Calu3 (cell line): ENCODE results near the gene NUP88. TPM values are rescaled to one million over a fixed set of nuclear protein-coding genes. Genes with fewer than 3 reads are reported as not detected.
"Not testable (repeated sequence)": the region's sequence is repeated elsewhere in the genome, so short reads cannot be mapped to it uniquely, and the experiment has no call there.

ENCODE experiments used
- BruUV-seq: library from RNA; stranded (reverse); fragments of 400-500 nt; replicated peaks from 2 replicates; lab custom pipeline; 2021; lab: Mats Ljungman, UMichigan
- CTCF ChIA-PET: fragments of 300-600 bp; sonication (Branson Sonifier 250); formaldehyde crosslinking; loops from one replicate; lab custom pipeline; 2022; ENCODE audit warnings: antibody characterized with exemption; lab: Charles Lee
- DNase-seq: peaks from one replicate; pipeline ENCODE4 v3.0.0; 2022
- H3K27ac Mint-ChIP-seq: one replicate; pipeline ENCODE4 v1.8.0; 2022; ENCODE audit warnings: mixed read lengths; ENCODE audit not compliant: unreplicated experiment
- H3K27me3 Mint-ChIP-seq: one replicate; pipeline ENCODE4 v1.8.0; 2022; ENCODE audit warnings: mixed read lengths; ENCODE audit not compliant: unreplicated experiment
- H3K36me3 Mint-ChIP-seq: one replicate; pipeline ENCODE4 v1.8.0; 2022; ENCODE audit warnings: mild to moderate bottlenecking, moderate library complexity, mixed read lengths; ENCODE audit not compliant: insufficient read depth, unreplicated experiment
- H3K4me1 Mint-ChIP-seq: one replicate; pipeline ENCODE4 v1.8.0; 2022; ENCODE audit warnings: mild to moderate bottlenecking, low read depth, mixed read lengths; ENCODE audit not compliant: unreplicated experiment
- H3K4me3 Mint-ChIP-seq: one replicate; pipeline ENCODE4 v1.8.0; 2022; ENCODE audit warnings: mild to moderate bottlenecking, low read depth, moderate library complexity, mixed read lengths; ENCODE audit not compliant: unreplicated experiment
- H3K9me3 Mint-ChIP-seq: one replicate; pipeline ENCODE4 v1.8.0; 2022; ENCODE audit warnings: low read depth, mixed read lengths; ENCODE audit not compliant: unreplicated experiment
- CTCF ChIP-seq: fragments of 200-600 bp; IDR thresholded peaks from one replicate; pipeline ENCODE4 v1.8.0; 2022; ENCODE audit warnings: antibody characterized with exemption; ENCODE audit not compliant: unreplicated experiment
- intact Hi-C: fragments of 100-400 bp; cut with micrococcal nuclease; formaldehyde crosslinking; loops from one replicate; pipeline ENCODE4 v1.10.0; 2022; ENCODE audit not compliant: unreplicated experiment
- total RNA-seq: library from RNA; stranded (reverse); gene quantifications from 2 replicates; pipeline ENCODE4 v1.2.3, GENCODE V29; 2022

NUP88 gene
- total RNA-seq, 1 experiment from 2014 or later = 67.2 TPM

GRCh38 chr17:5434984-5435383, 15.5 kb upstream of the NUP88 start:
- CTCF ChIA-PET = no interaction called here
- BruUV-seq = no TSS peak
- no peaks in the 10 kb centered on the region for H3K4me1 Mint-ChIP-seq
- no peak overlapping the region for H3K27ac Mint-ChIP-seq
- intact Hi-C loops = no loop called here
- H3K4me3 Mint-ChIP-seq = no peak overlapping the region
- TF ChIP-seq CTCF = no peak
- H3K27me3 Mint-ChIP-seq = no peaks in the 10 kb centered on the region
- no peak for DNase-seq
- H3K9me3 Mint-ChIP-seq = no peaks in the 10 kb centered on the region
- H3K36me3 Mint-ChIP-seq = peaks cover 51% of the 10 kb centered on the region

- intact Hi-C loops = no loop called here
Observed at GRCh38 chr17:5431949-5432556, 12.6 kb upstream of the NUP88 start.

GRCh38 chr17:5431234-5431633, 11.8 kb upstream of the NUP88 start:
- H3K9me3 Mint-ChIP-seq, BruUV-seq, CTCF ChIA-PET, intact Hi-C loops, H3K4me1 Mint-ChIP-seq, H3K4me3 Mint-ChIP-seq, H3K27ac Mint-ChIP-seq, DNase-seq, H3K27me3 Mint-ChIP-seq: not testable (repeated sequence)
- peaks cover 30% of the 10 kb centered on the region for H3K36me3 Mint-ChIP-seq

More at GRCh38 chr17:5431949-5432556, 12.6 kb upstream of the NUP88 start:
- CTCF ChIA-PET = no interaction called here
- Mint-ChIP-seq H3K9me3 (no peaks in the 10 kb centered on the region), H3K4me1 (no peaks in the 10 kb centered on the region), H3K27ac (no peak overlapping the region), H3K36me3 (peaks cover 34% of the 10 kb centered on the region), H3K4me3 (no peak overlapping the region), H3K27me3 (no peaks in the 10 kb centered on the region)
- BruUV-seq = no TSS peak
- no peak for DNase-seq
- TF ChIP-seq CTCF = no peak

- intact Hi-C loops = no loop called here
- no peak for TF ChIP-seq CTCF
- no peaks in the 10 kb centered on the region for H3K9me3 Mint-ChIP-seq
- no peaks in the 10 kb centered on the region for H3K4me1 Mint-ChIP-seq
- no peak overlapping the region for H3K4me3 Mint-ChIP-seq
- CTCF ChIA-PET = no interaction called here
- H3K27ac Mint-ChIP-seq = no peak overlapping the region
- peaks cover 26% of the 10 kb centered on the region for H3K36me3 Mint-ChIP-seq
- no TSS peak for BruUV-seq
- DNase-seq = no peak
- no peaks in the 10 kb centered on the region for H3K27me3 Mint-ChIP-seq
Observed at GRCh38 chr17:5430413-5430999, 11.0 kb upstream of the NUP88 start.

GRCh38 chr17:5429191-5429887, 9.9 kb upstream of the NUP88 start:
- no peak for DNase-seq
- Mint-ChIP-seq H3K4me1 (no peaks in the 10 kb centered on the region), H3K9me3 (no peaks in the 10 kb centered on the region), H3K4me3 (no peak overlapping the region), H3K27me3 (no peaks in the 10 kb centered on the region), H3K36me3 (peaks cover 24% of the 10 kb centered on the region), H3K27ac (no peak overlapping the region)
- no peak for TF ChIP-seq CTCF
- intact Hi-C loops = no loop called here
- CTCF ChIA-PET = no interaction called here
- BruUV-seq = no TSS peak
